Endodermal cell (in vitro differentiated cells): ENCODE results near the gene ZNF415. TPM values are rescaled to one million over a fixed set of nuclear protein-coding genes. Genes with fewer than 3 reads are reported as not detected.
"Not testable (repeated sequence)": the region's sequence is repeated elsewhere in the genome, so short reads cannot be mapped to it uniquely, and the experiment has no call there.

Experiments
- DNase-seq: peaks from one replicate; pipeline ENCODE4 v3.0.0-alpha.2; 2017
- H3K27ac ChIP-seq: 2 replicates; pipeline ENCODE4 v1.5.1; 2013; ENCODE audit warnings: mild to moderate bottlenecking, low read depth, low read length, moderate library complexity
- H3K27me3 ChIP-seq: 2 replicates; pipeline ENCODE4 v1.6.1; 2013; ENCODE audit warnings: mild to moderate bottlenecking, low read length, moderate library complexity; ENCODE audit not compliant: insufficient read depth, control insufficient read depth, poor library complexity, severe bottlenecking
- H3K36me3 ChIP-seq: 2 replicates; pipeline ENCODE4 v1.7.0; 2013; ENCODE audit warnings: mild to moderate bottlenecking, low read length, moderate library complexity; ENCODE audit not compliant: control insufficient read depth, insufficient read depth
- H3K4me1 ChIP-seq: one replicate; pipeline ENCODE4 v1.7.0; 2013; ENCODE audit warnings: low read length; ENCODE audit not compliant: control insufficient read depth, insufficient read depth
- H3K4me3 ChIP-seq: 2 replicates; pipeline ENCODE4 v1.5.1; 2013; ENCODE audit warnings: mild to moderate bottlenecking, low read length, moderate library complexity
- H3K9ac ChIP-seq: 2 replicates; pipeline ENCODE4 v1.6.1; 2013; ENCODE audit warnings: mild to moderate bottlenecking, low read length, moderate library complexity; ENCODE audit not compliant: poor library complexity, severe bottlenecking; ENCODE audit errors: extremely low read depth
- H3K9me3 ChIP-seq: 2 replicates; pipeline ENCODE4 v1.6.1; 2013; ENCODE audit warnings: mild to moderate bottlenecking, low read length, moderate library complexity; ENCODE audit not compliant: control insufficient read depth
- H3K27ac Mint-ChIP-seq: 2 replicates; pipeline ENCODE4 v1.8.0; 2020; ENCODE audit warnings: mixed read lengths
- H3K27me3 Mint-ChIP-seq: 2 replicates; pipeline ENCODE4 v1.8.0; 2021; ENCODE audit warnings: mild to moderate bottlenecking, mixed read lengths; ENCODE audit not compliant: insufficient read depth
- H3K36me3 Mint-ChIP-seq: 2 replicates; pipeline ENCODE4 v1.8.0; 2020; ENCODE audit warnings: low read depth, mixed read lengths
- H3K4me1 Mint-ChIP-seq: 2 replicates; pipeline ENCODE4 v1.8.0; 2020; ENCODE audit warnings: mixed read lengths
- H3K4me3 Mint-ChIP-seq: 2 replicates; pipeline ENCODE4 v1.8.0; 2020; ENCODE audit warnings: mild to moderate bottlenecking, moderate library complexity, mixed read lengths
- H3K9me3 Mint-ChIP-seq: 2 replicates; pipeline ENCODE4 v1.8.0; 2020; ENCODE audit warnings: mild to moderate bottlenecking, mixed read lengths
- CTCF ChIP-seq: fragments of 200-600 bp; sonication (generic); conservative IDR thresholded peaks from 2 replicates; pipeline ENCODE4 v1.5.0; 2021; ENCODE audit warnings: antibody characterized with exemption, mild to moderate bottlenecking
- WGBS, 2 experiments: methylation state at CpG; one replicate each; pipeline versions ENCODE4 v1.1.5 to v1.1.7; 2013; ENCODE audit warnings: missing lambda C conversion rate in 2 of 2, mixed read lengths in 1 of 2; ENCODE audit not compliant: insufficient coverage in 1 of 2, insufficient read length in 1 of 2; 5-methylcytosine and 5-hydroxymethylcytosine counted together
- total RNA-seq, 2 donors: library from RNA; stranded (reverse); fragmentation: NEBNext Ultra II Directional in 1 of 2; extraction: Animal tissue kit (Norgen Biotek cat#: 25700) in 1 of 2; gene quantifications; 2 replicates in 1 of 2; 3 replicates in 1 of 2; pipeline ENCODE4 v1.2.1, GENCODE V29; 2021

The ZNF415 gene
- total RNA-seq, 2 donors from 2014 or later, result 12.6 to 19.4 TPM

- peaks cover 11% of the 10 kb centered on the region for H3K36me3 Mint-ChIP-seq
- no peak overlapping the region for H3K4me3 Mint-ChIP-seq
- no peaks in the 10 kb centered on the region for H3K9me3 Mint-ChIP-seq
- Histone ChIP-seq H3K27ac (no peak overlapping the region), H3K27me3 (no peaks in the 10 kb centered on the region), H3K36me3 (no peaks in the 10 kb centered on the region), H3K4me1 (no peaks in the 10 kb centered on the region), H3K9me3 (peaks cover 6% of the 10 kb centered on the region), H3K9ac (no peak overlapping the region), H3K4me3 (no peak overlapping the region)
- peaks cover 14% of the 10 kb centered on the region for H3K27me3 Mint-ChIP-seq
- H3K4me1 Mint-ChIP-seq, result peaks cover 28% of the 10 kb centered on the region
- 81 to 91% methylated on average over 2 to 7 of the region's 7 CpGs for WGBS, 2 experiments
- H3K27ac Mint-ChIP-seq, result no peak overlapping the region
- TF ChIP-seq CTCF, result no peak
- DNase-seq, result no peak
These were observed 2.2 kb downstream of the ZNF415 start for GRCh38 chr19:53130506-53130905.

- H3K4me3 ChIP-seq, H3K36me3 ChIP-seq, H3K27me3 ChIP-seq, H3K27me3 Mint-ChIP-seq, H3K9me3 ChIP-seq, H3K9me3 Mint-ChIP-seq, H3K27ac ChIP-seq, H3K4me1 ChIP-seq, H3K4me3 Mint-ChIP-seq, DNase-seq, H3K9ac ChIP-seq: not testable (repeated sequence)
- Mint-ChIP-seq H3K36me3 (peaks cover 24% of the 10 kb centered on the region), H3K4me1 (peaks cover 19% of the 10 kb centered on the region), H3K27ac (peak overlapping the region; percentile 84)
- 92 to 96% methylated on average over 4 to 8 of the region's 15 CpGs for WGBS, 2 experiments
These were observed 5.8 kb downstream of the ZNF415 start for GRCh38 chr19:53126733-53127526.

GRCh38 chr19:53123400-53123799, 9.3 kb downstream of the ZNF415 start:
- Histone ChIP-seq H3K4me1 (no peaks in the 10 kb centered on the region), H3K27ac (no peak overlapping the region), H3K27me3 (no peaks in the 10 kb centered on the region), H3K9me3 (peaks cover 5% of the 10 kb centered on the region), H3K36me3 (peaks cover 10% of the 10 kb centered on the region), H3K4me3 (no peak overlapping the region), H3K9ac (no peak overlapping the region)
- H3K9me3 Mint-ChIP-seq, result peaks cover 2% of the 10 kb centered on the region
- no peak for TF ChIP-seq CTCF
- H3K36me3 Mint-ChIP-seq, result peaks cover 41% of the 10 kb centered on the region
- no peak overlapping the region for H3K27ac Mint-ChIP-seq
- H3K4me1 Mint-ChIP-seq, result peaks cover 7% of the 10 kb centered on the region
- no peak for DNase-seq
- whole genome bisulfite sequencing, 2 experiments, result 86 to 91% methylated on average over 4 to 7 of the region's 7 CpGs
- no peaks in the 10 kb centered on the region for H3K27me3 Mint-ChIP-seq
- no peak overlapping the region for H3K4me3 Mint-ChIP-seq
